Right cardiac atrium (tissue), 5 donors: ENCODE measurements around the gene MICU1. TPM values are rescaled to one million over a fixed set of nuclear protein-coding genes. Genes with fewer than 3 reads are reported as not detected.

ENCODE experiments used
- ATAC-seq, 2 donors: fragments of 200-7000 bp; cut with Tn5 transposase; one replicate each; pipeline versions ENCODE4 v1.8.0 to v1.9.1; 2020; ENCODE audit warnings: moderate library complexity in 2 of 2, mild to moderate bottlenecking in 1 of 2
- DNase-seq, 3 donors: peaks; one replicate each; pipeline ENCODE4 v3.0.0-alpha.2; 2020
- H3K27ac ChIP-seq: one replicate; pipeline ENCODE4 v1.5.1; 2013; ENCODE audit warnings: mild to moderate bottlenecking, low read length, control low read depth, moderate library complexity
- H3K27me3 ChIP-seq: one replicate; pipeline ENCODE4 v1.6.1; 2013; ENCODE audit not compliant: control insufficient read depth, insufficient read depth
- H3K4me1 ChIP-seq: one replicate; pipeline ENCODE4 v1.6.1; 2013; ENCODE audit warnings: low read length; ENCODE audit not compliant: control insufficient read depth, insufficient read depth
- H3K4me3 ChIP-seq: one replicate; pipeline ENCODE4 v1.5.1; 2013; ENCODE audit warnings: low read length, control low read depth
- H3K9me3 ChIP-seq: one replicate; pipeline ENCODE4 v1.6.1; 2013; ENCODE audit warnings: low read length; ENCODE audit not compliant: control insufficient read depth
- WGBS: extraction: QIAGEN DNeasy Blood & Tissue Kit; methylation state at CpG from one replicate; pipeline ENCODE4 v1.1.7; 2013; 5-methylcytosine and 5-hydroxymethylcytosine counted together
- intact Hi-C, 4 donors: fragments of 100-400 bp; cut with DNase I; formaldehyde crosslinking; loops; one replicate each; pipeline versions ENCODE4 v1.11.0 to v1.14.0; 2022 to 2023
- polyA plus RNA-seq: library from polyadenylated mRNA; stranded (reverse); fragments of 200-250 nt; gene quantifications from one replicate; pipeline ENCODE4 v1.2.3, GENCODE V29; 2013
- total RNA-seq, 4 donors: library from RNA; stranded (reverse); fragmentation: NEBNext Ultra II Directional; extraction: Animal tissue kit (Norgen Biotek cat#: 25700); gene quantifications; one replicate each; pipeline ENCODE4 v1.2.1, GENCODE V29; 2021
- donor health status: healthy with polysubstance abuse.
- donor health status: DM: no; HTN: yes; CAD: no.
- donor health status: DM: no; HTN: no; CAD: no.
- donor health status: DM: no; HTN: yes; CAD: no; lungs with severe emphysema.
- donor health status: DM: yes; HTN: yes; CAD: no.

Gene MICU1
- total and polyA plus RNA-seq, 5 donors: 35.3 to 51.2 (median 42.0) TPM

DNA sequence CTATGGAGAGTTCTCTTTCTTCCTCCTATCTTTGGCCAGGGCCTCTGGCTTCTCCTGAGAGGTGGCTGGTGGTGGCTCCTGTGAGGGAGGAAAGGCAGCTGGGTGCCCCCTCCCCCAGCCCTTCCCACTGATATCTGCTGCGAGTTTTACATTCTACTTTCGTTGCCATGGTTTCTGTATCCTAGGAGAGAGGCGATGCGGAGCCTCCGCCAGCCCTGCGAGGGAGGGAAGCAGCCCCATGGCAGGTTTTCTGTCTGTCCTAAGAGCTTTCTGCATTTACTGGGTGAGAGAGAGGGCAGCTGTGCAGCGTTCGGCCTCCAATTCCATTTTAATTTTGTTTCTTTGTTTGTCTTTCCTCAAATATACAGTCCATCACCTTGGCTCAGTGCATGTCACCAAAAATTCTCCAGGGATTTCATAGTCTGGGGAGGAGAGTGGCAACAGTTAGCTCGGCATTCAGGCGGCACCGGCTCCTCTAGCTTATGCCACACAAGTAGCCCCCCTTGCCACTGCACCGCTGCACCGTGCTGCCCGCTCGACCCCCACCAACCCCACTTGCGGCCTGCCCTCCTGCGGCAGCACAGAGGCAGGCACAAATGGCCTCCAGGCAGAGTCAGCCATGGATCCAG lies 291.6 kb downstream of the MICU1 start:
- no peak overlapping the region for H3K4me3 ChIP-seq
- no peaks in the 10 kb centered on the region for H3K9me3 ChIP-seq
- peak overlapping the region; percentile 92 for H3K27ac ChIP-seq
- ATAC-seq (peak in 1 of 2 donors; percentile 1), DNase-seq (peak in 2 of 3 donors; percentile 71 to 81)
- H3K4me1 ChIP-seq: peaks cover 41% of the 10 kb centered on the region
- WGBS: 45% methylated on average over 17 of the region's 17 CpGs
- no peaks in the 10 kb centered on the region for H3K27me3 ChIP-seq
- intact Hi-C loops: loop anchor here in 3 of 4 donors (10.0 kb wide), 6 partner anchors 60 to 370 kb away; partner anchors contain the start of genes ANAPC16 (in 1 of the 3), ASCC1 (in 1 of the 3), CHST3 (in 1 of the 3) and DDIT4 (in 1 of the 3)

- intact Hi-C loops: loop anchor here in 3 of 4 donors (10.0 kb wide), 6 partner anchors 59 to 369 kb away; partner anchors contain the start of genes ANAPC16 (in 1 of the 3), ASCC1 (in 1 of the 3), CHST3 (in 1 of the 3) and DDIT4 (in 1 of the 3)
- H3K27me3 ChIP-seq: no peaks in the 10 kb centered on the region
- WGBS: 71% methylated on average over 19 of the region's 19 CpGs
- H3K27ac ChIP-seq: peak overlapping the region; percentile 64
- DNase-seq (peak in 2 of 3 donors; percentile 47 to 65), ATAC-seq (no peak)
- H3K4me1 ChIP-seq: peaks cover 41% of the 10 kb centered on the region
- H3K9me3 ChIP-seq: no peaks in the 10 kb centered on the region
- H3K4me3 ChIP-seq: no peak overlapping the region
Measured at GRCh38 chr10:72333112-72334015, 292.5 kb downstream of the MICU1 start.

GRCh38 chr10:72332423-72333111 lies 293.3 kb downstream of the MICU1 start:
- WGBS: 46% methylated on average over 12 of the region's 12 CpGs
- peak overlapping the region; percentile 61 for H3K27ac ChIP-seq
- DNase-seq (peak in 1 of 3 donors; percentile 70), ATAC-seq (no peak)
- H3K4me1 ChIP-seq: peaks cover 45% of the 10 kb centered on the region
- no peaks in the 10 kb centered on the region for H3K27me3 ChIP-seq
- intact Hi-C loops: loop anchor here in 3 of 4 donors (10.0 kb wide), 6 partner anchors 58 to 368 kb away; partner anchors contain the start of genes ANAPC16 (in 1 of the 3), ASCC1 (in 1 of the 3), CHST3 (in 1 of the 3) and DDIT4 (in 1 of the 3)
- no peaks in the 10 kb centered on the region for H3K9me3 ChIP-seq
- no peak overlapping the region for H3K4me3 ChIP-seq

DNA sequence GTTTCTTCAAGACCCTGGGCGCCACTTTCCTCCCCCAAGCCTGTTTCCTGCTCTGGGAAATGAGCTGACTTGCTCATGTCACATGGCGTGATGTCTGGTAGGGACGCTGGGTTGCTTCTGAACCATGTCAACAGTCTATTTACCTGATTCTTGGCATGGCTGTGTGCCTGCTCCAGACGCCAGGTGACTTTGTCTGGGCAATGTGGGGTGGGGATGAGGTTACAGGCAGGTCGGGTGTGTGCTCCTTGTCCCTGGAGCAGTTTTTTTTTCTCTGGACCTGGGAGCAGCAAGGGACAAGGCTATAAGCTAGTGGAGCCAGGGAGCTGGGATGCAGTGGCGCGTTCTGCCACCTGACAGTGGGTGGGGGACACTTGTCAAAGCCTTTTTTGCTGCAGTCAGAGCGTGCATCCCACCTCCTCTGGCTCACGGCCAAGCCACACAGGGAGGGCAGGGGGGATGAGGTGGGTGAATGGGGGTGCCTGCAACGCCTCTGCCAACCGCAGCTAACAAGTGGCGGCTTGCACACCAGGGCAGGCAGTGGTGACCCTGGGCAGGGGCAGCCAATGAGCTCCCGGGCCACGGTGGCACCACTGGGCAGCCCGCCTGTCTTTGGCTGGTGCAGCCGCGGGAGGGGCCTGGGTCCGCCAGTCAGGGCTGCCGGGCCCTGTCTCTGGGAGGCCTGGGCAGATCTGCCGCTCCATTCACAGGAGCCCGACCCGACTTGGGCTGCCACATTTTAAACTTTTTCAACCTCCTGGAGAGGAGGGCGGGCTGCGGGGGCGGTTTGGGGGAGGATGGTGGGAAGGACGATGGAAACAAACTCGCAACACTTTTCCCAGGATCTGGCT lies 294.1 kb downstream of the MICU1 start:
- Histone ChIP-seq H3K4me1 (peaks cover 44% of the 10 kb centered on the region), H3K4me3 (no peak overlapping the region), H3K27me3 (no peaks in the 10 kb centered on the region), H3K9me3 (no peaks in the 10 kb centered on the region), H3K27ac (peak overlapping the region; percentile 61)
- DNase-seq: peak; percentile 86 to 94 (median 93)
- ATAC-seq: peak; percentile 63 to 64
- intact Hi-C loops: loop anchor here in 3 of 4 donors (10.0 kb wide), 6 partner anchors 57 to 367 kb away; partner anchors contain the start of genes ANAPC16 (in 1 of the 3), ASCC1 (in 1 of the 3), CHST3 (in 1 of the 3) and DDIT4 (in 1 of the 3)
- WGBS: 9% methylated on average over 27 of the region's 27 CpGs

GRCh38 chr10:72330069-72330426 lies 295.8 kb downstream of the MICU1 start:
- Histone ChIP-seq H3K9me3 (no peaks in the 10 kb centered on the region), H3K27ac (peak overlapping the region; percentile 39), H3K4me3 (no peak overlapping the region), H3K4me1 (peaks cover 31% of the 10 kb centered on the region), H3K27me3 (no peaks in the 10 kb centered on the region)
- WGBS: 76% methylated on average over 2 of the region's 2 CpGs
- intact Hi-C loops: loop anchor here in 3 of 4 donors (10.0 kb wide), 6 partner anchors 55 to 365 kb away; partner anchors contain the start of genes ANAPC16 (in 1 of the 3), ASCC1 (in 1 of the 3), CHST3 (in 1 of the 3) and DDIT4 (in 1 of the 3)
- ATAC-seq (no peak), DNase-seq (no peak)

- peak overlapping the region; percentile 39 for H3K27ac ChIP-seq
- intact Hi-C loops: loop anchor here (2.0 to 10.0 kb wide), 8 partner anchors 55 to 365 kb away; partner anchors contain the start of genes DDIT4 (in 3 of the 4), ANAPC16 (in 1 of the 4), ASCC1 (in 1 of the 4) and CHST3 (in 1 of the 4)
- no peak for ATAC-seq
- H3K4me3 ChIP-seq: no peak overlapping the region
- H3K4me1 ChIP-seq: peaks cover 28% of the 10 kb centered on the region
- no peaks in the 10 kb centered on the region for H3K27me3 ChIP-seq
- DNase-seq: peak in 1 of 3 donors; percentile 75
- no peaks in the 10 kb centered on the region for H3K9me3 ChIP-seq
- WGBS: 78% methylated on average over 11 of the region's 11 CpGs
Measured at GRCh38 chr10:72329290-72330068, 296.4 kb downstream of the MICU1 start.

GRCh38 chr10:72328829-72329204 lies 297.1 kb downstream of the MICU1 start:
- peak in 1 of 3 donors; percentile 59 for DNase-seq
- H3K9me3 ChIP-seq: no peaks in the 10 kb centered on the region
- H3K4me3 ChIP-seq: no peak overlapping the region
- peak overlapping the region; percentile 17 for H3K27ac ChIP-seq
- no peaks in the 10 kb centered on the region for H3K27me3 ChIP-seq
- intact Hi-C loops: loop anchor here in 3 of 4 donors (2.0 to 10.0 kb wide), 3 partner anchors 54 to 104 kb away; partner anchors contain the start of gene DDIT4 (in 2 of the 3)
- no peak for ATAC-seq
- H3K4me1 ChIP-seq: peaks cover 24% of the 10 kb centered on the region
- 57% methylated on average over 5 of the region's 5 CpGs for WGBS

DNA sequence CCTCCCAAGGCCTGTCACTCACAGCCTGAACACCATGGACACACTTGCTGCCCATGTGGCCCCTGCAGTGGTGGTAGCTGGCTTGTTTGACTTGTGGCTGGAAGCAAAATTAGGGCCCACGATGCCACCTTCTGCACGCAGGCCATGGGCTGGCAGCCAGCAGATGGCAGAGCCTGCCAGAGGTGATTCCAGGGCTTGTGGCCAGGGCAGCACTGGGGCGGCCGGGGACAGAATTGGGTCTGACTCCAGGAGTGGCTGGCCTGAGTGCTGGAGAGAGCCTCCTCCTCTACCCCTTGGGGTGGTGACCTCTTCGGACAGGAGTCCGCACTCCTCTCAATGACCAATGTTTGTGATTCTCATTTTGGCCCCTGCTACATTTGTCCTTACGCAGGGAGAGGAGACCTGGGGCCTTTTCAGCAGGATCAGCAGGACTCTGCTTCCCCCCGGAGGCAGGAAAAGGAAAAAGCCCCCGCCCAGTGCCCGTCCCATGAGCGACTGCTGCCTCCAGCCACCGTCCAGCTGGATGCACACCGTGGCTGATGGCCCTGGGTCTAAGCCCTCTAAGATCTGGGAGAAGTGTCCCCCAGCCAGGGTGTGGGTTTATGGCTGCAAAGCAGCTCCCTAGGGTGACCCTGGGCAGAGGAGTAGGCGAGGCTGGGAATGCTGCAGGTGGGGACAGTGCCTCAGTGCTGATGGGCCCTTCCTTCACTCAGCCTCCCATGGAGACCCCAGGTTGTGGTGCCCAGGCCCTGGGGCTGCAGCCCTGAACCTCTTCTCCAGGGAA lies 297.6 kb downstream of the MICU1 start:
- H3K27me3 ChIP-seq: no peaks in the 10 kb centered on the region
- intact Hi-C loops: loop anchor here in 3 of 4 donors (2.0 to 10.0 kb wide), 3 partner anchors 53 to 103 kb away; partner anchors contain the start of gene DDIT4 (in 2 of the 3)
- WGBS: 19% methylated on average over 14 of the region's 14 CpGs
- H3K27ac ChIP-seq: peak overlapping the region; percentile 44
- DNase-seq: peak; percentile 79 to 89 (median 88)
- H3K4me1 ChIP-seq: peaks cover 21% of the 10 kb centered on the region
- H3K9me3 ChIP-seq: no peaks in the 10 kb centered on the region
- H3K4me3 ChIP-seq: no peak overlapping the region
- ATAC-seq: peak; percentile 55 to 64
